MM.1S (cell line): ENCODE measurements around the gene MMP21.

Experiments
- CTCF ChIP-seq: fragments of 300-600 bp; sonication (generic); IDR thresholded peaks from 2 replicates; pipeline ENCODE4 v1.5.1; 2016; ENCODE audit warnings: antibody characterized with exemption, low read length, mixed read lengths
- EZH2 ChIP-seq: fragments of 300-600 bp; sonication (generic); optimal IDR thresholded peaks from 2 replicates; pipeline ENCODE3; 2017; ENCODE audit warnings: low read depth, mild to moderate bottlenecking, antibody characterized with exemption, low read length, mixed read lengths

GRCh38 chr10:125801574-125801973 lies 26.0 kb upstream of the MMP21 start:
- TF ChIP-seq CTCF (no peak), EZH2 (no peak)
